IMR-90 (cell line): ENCODE measurements around the gene ZNF433.

ENCODE experiments used
- CEBPB ChIP-seq: IDR thresholded peaks from 2 replicates; pipeline ENCODE4 v1.6.1; 2012; ENCODE audit warnings: low read depth, low read length, improper control_type of control experiment
- MAZ ChIP-seq: IDR thresholded peaks from 2 replicates; pipeline ENCODE4 v1.6.1; 2012; ENCODE audit warnings: low read depth, mild to moderate bottlenecking, low read length, improper control_type of control experiment, moderate library complexity, borderline replicate concordance
- TF ChIP-seq, protein P1 (sequence below): conservative IDR thresholded peaks from 2 replicates; pipeline ENCODE4 v1.5.1; 2012; ENCODE audit warnings: mild to moderate bottlenecking, low read depth, low read length, improper control_type of control experiment

- TF ChIP-seq, protein P1, sequence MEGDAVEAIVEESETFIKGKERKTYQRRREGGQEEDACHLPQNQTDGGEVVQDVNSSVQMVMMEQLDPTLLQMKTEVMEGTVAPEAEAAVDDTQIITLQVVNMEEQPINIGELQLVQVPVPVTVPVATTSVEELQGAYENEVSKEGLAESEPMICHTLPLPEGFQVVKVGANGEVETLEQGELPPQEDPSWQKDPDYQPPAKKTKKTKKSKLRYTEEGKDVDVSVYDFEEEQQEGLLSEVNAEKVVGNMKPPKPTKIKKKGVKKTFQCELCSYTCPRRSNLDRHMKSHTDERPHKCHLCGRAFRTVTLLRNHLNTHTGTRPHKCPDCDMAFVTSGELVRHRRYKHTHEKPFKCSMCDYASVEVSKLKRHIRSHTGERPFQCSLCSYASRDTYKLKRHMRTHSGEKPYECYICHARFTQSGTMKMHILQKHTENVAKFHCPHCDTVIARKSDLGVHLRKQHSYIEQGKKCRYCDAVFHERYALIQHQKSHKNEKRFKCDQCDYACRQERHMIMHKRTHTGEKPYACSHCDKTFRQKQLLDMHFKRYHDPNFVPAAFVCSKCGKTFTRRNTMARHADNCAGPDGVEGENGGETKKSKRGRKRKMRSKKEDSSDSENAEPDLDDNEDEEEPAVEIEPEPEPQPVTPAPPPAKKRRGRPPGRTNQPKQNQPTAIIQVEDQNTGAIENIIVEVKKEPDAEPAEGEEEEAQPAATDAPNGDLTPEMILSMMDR = no peak
- TF ChIP-seq CEBPB (no peak), MAZ (no peak)
Measured at GRCh38 chr19:11984986-11985385, 50.5 kb downstream of the ZNF433 start.
